ENCODE measurements around the gene HECTD4. TPM values are rescaled to one million over a fixed set of nuclear protein-coding genes. Genes with fewer than 3 reads are reported as not detected.

The HECTD4 gene
- total RNA-seq, 1 experiment from 2014 or later: 65.7 TPM

- Mint-ChIP-seq H3K4me1 (ENCODE audit: low read depth, unreplicated experiment) (peaks cover 29% of the 10 kb centered on the region), H3K27ac (ENCODE audit: unreplicated experiment) (peak overlapping the region; percentile 80), H3K9me3 (ENCODE audit: low read depth, unreplicated experiment) (no peaks in the 10 kb centered on the region), H3K27me3 (ENCODE audit: unreplicated experiment) (no peaks in the 10 kb centered on the region), H3K36me3 (ENCODE audit: insufficient read depth, unreplicated experiment) (peaks cover 24% of the 10 kb centered on the region), H3K4me3 (ENCODE audit: low read depth, unreplicated experiment) (peak overlapping the region; percentile 82)
- CTCF ChIA-PET: interaction anchor here (1.0 to 1.7 kb wide), 3 partner anchors 8 to 17 kb away, joined by 3 to 6 read pairs (median 4); partner anchors contain the start of gene NAA25
- intact Hi-C loops (cut with micrococcal nuclease; ENCODE audit: unreplicated experiment): loop anchor here (5.0 kb wide), 1 partner anchor 627 kb away; no protein-coding TSS in a partner anchor
- DNase-seq: no peak
- TF ChIP-seq, protein P1, sequence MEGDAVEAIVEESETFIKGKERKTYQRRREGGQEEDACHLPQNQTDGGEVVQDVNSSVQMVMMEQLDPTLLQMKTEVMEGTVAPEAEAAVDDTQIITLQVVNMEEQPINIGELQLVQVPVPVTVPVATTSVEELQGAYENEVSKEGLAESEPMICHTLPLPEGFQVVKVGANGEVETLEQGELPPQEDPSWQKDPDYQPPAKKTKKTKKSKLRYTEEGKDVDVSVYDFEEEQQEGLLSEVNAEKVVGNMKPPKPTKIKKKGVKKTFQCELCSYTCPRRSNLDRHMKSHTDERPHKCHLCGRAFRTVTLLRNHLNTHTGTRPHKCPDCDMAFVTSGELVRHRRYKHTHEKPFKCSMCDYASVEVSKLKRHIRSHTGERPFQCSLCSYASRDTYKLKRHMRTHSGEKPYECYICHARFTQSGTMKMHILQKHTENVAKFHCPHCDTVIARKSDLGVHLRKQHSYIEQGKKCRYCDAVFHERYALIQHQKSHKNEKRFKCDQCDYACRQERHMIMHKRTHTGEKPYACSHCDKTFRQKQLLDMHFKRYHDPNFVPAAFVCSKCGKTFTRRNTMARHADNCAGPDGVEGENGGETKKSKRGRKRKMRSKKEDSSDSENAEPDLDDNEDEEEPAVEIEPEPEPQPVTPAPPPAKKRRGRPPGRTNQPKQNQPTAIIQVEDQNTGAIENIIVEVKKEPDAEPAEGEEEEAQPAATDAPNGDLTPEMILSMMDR (IDR thresholded peaks at IDR 0.05; ENCODE audit: unreplicated experiment): no peak
- no TSS peak for BruUV-seq (replicated peaks)
These were observed 257.3 kb downstream of the HECTD4 start for GRCh38 chr12:112124918-112125249.

- TF ChIP-seq, protein P1 (IDR thresholded peaks at IDR 0.05; ENCODE audit: unreplicated experiment): no peak
- Mint-ChIP-seq H3K27ac (ENCODE audit: unreplicated experiment) (no peak overlapping the region), H3K4me1 (ENCODE audit: low read depth, unreplicated experiment) (peaks cover 29% of the 10 kb centered on the region), H3K4me3 (ENCODE audit: low read depth, unreplicated experiment) (no peak overlapping the region), H3K27me3 (ENCODE audit: unreplicated experiment) (no peaks in the 10 kb centered on the region), H3K36me3 (ENCODE audit: insufficient read depth, unreplicated experiment) (peaks cover 24% of the 10 kb centered on the region), H3K9me3 (ENCODE audit: low read depth, unreplicated experiment) (no peaks in the 10 kb centered on the region)
- CTCF ChIA-PET: interaction anchor here (0.7 to 1.2 kb wide), 2 partner anchors 11 to 1778 kb away, joined by 3 to 5 read pairs; no protein-coding TSS in a partner anchor
- DNase-seq: no peak
- no TSS peak for BruUV-seq (replicated peaks)
- intact Hi-C loops (cut with micrococcal nuclease; ENCODE audit: unreplicated experiment): no loop called here
These were observed 259.2 kb downstream of the HECTD4 start for GRCh38 chr12:112122823-112123690.

DNA sequence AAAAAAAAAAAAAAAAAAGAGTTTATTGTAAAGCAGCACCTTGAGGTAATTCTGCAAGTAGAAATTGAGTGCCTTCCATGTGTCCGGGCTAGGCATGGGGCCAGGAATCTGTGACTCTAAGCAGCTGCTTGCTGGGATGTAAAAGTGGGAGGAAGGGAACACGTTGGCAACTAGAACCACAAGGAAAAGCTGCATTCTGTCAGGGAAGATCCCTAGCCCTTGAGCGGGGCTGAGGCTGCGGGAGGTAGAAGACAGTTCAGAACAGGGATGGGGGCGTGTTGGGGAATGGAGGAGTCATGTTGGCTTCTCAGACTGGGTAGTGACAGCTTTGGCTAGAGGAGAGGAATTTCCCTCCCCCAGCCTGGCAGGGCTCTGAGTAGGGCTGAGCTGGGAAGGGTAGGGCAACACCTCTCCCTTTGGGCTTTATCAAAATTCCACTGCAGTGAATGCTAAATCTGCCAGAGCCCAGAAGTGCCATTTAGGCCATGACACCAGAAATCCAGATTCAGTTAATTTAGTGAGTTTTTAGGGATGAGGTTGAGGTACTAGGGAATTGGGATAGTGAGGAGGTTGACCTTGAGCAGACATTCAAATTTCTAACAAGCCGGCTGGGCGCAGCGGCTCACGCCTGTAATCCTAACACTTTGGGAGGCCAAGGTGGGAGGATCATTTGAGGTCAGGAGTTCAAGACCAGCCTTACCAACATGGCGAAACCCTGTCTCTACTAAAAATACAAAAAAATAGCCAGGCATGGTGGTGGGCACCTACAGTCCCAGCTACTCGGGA is 260.3 kb downstream of the HECTD4 start:
- no TSS peak for BruUV-seq (replicated peaks)
- CTCF ChIA-PET: interaction anchor here (0.6 to 1.2 kb wide), 3 partner anchors 10 to 417 kb away, joined by 3 to 5 read pairs (median 4); no protein-coding TSS in a partner anchor
- intact Hi-C loops (cut with micrococcal nuclease; ENCODE audit: unreplicated experiment): no loop called here
- Mint-ChIP-seq H3K4me3 (ENCODE audit: low read depth, unreplicated experiment) (no peak overlapping the region), H3K36me3 (ENCODE audit: insufficient read depth, unreplicated experiment) (peaks cover 23% of the 10 kb centered on the region), H3K4me1 (ENCODE audit: low read depth, unreplicated experiment) (peaks cover 28% of the 10 kb centered on the region), H3K9me3 (ENCODE audit: low read depth, unreplicated experiment) (no peaks in the 10 kb centered on the region), H3K27ac (ENCODE audit: unreplicated experiment) (peak overlapping the region; percentile 28), H3K27me3 (ENCODE audit: unreplicated experiment) (no peaks in the 10 kb centered on the region)
- no peak for DNase-seq
- TF ChIP-seq, protein P1 (IDR thresholded peaks at IDR 0.05; ENCODE audit: unreplicated experiment): no peak

GRCh38 chr12:112117685-112118084 is 264.5 kb downstream of the HECTD4 start:
- H3K36me3 Mint-ChIP-seq (ENCODE audit: insufficient read depth, unreplicated experiment): peaks cover 7% of the 10 kb centered on the region
- H3K4me3 Mint-ChIP-seq (ENCODE audit: low read depth, unreplicated experiment): no peak overlapping the region
- no TSS peak for BruUV-seq (replicated peaks)
- H3K27me3 Mint-ChIP-seq (ENCODE audit: unreplicated experiment): no peaks in the 10 kb centered on the region
- intact Hi-C loops (cut with micrococcal nuclease; ENCODE audit: unreplicated experiment): loop anchor here (10.0 kb wide), 1 partner anchor 267 kb away; the partner anchor contains the start of gene HECTD4
- TF ChIP-seq, protein P1 (IDR thresholded peaks at IDR 0.05; ENCODE audit: unreplicated experiment): no peak
- H3K9me3 Mint-ChIP-seq (ENCODE audit: low read depth, unreplicated experiment): no peaks in the 10 kb centered on the region
- peak; percentile 23 for DNase-seq
- no peak overlapping the region for H3K27ac Mint-ChIP-seq (ENCODE audit: unreplicated experiment)
- CTCF ChIA-PET: no interaction called here
- H3K4me1 Mint-ChIP-seq (ENCODE audit: low read depth, unreplicated experiment): peaks cover 38% of the 10 kb centered on the region

All from Calu3 (cell line).